Measurements from ENCODE around the gene STIM1.

Gene STIM1

GRCh38 chr11:4071914-4072313 is 216.4 kb downstream of the STIM1 start:
- Histone ChIP-seq H3K79me2 (ENCODE audit: insufficient read depth, low read length) (no peaks in the 10 kb centered on the region), H3K4me1 (ENCODE audit: insufficient read depth, low read length, severe bottlenecking) (no peaks in the 10 kb centered on the region), H3K36me3 (ENCODE audit: insufficient read depth, low read length) (peaks cover 13% of the 10 kb centered on the region; the same call in 1 of the 2 replicates), H2AFZ (ENCODE audit: low read length) (no peak overlapping the region), H3K4me2 (ENCODE audit: low read length) (no peak overlapping the region), H3K27me3 (ENCODE audit: insufficient read depth, low read length) (no peaks in the 10 kb centered on the region), H3F3A (ENCODE audit: insufficient read depth, low read length) (no peaks in the 10 kb centered on the region), H3K9ac (ENCODE audit: low read length) (no peak overlapping the region), H3K9me3 (ENCODE audit: low read length) (no peaks in the 10 kb centered on the region), H3K27ac (ENCODE audit: low read depth, low read length, poor library complexity, severe bottlenecking) (no peak overlapping the region), H3K4me3 (ENCODE audit: low read depth, low read length, poor library complexity, severe bottlenecking) (no peak overlapping the region), H3K9me2 (ENCODE audit: low read depth, low read length) (no peaks in the 10 kb centered on the region), H4K20me1 (ENCODE audit: insufficient read depth, low read length) (no peaks in the 10 kb centered on the region)
- no peak for TF ChIP-seq CTCF (IDR thresholded peaks at IDR 0.05; ENCODE audit: low read length)
- no peak for TF ChIP-seq EZH2 (IDR thresholded peaks at IDR 0.05; ENCODE audit: borderline replicate concordance, low read length)

- H3K4me3 ChIP-seq (ENCODE audit: low read depth, low read length, poor library complexity, severe bottlenecking), result no peak overlapping the region
- no peak overlapping the region for H2AFZ ChIP-seq (ENCODE audit: low read length)
- H3K9me3 ChIP-seq (ENCODE audit: low read length), result no peaks in the 10 kb centered on the region
- no peaks in the 10 kb centered on the region for H3K79me2 ChIP-seq (ENCODE audit: insufficient read depth, low read length)
- no peaks in the 10 kb centered on the region for H3K9me2 ChIP-seq (ENCODE audit: low read depth, low read length)
- H3K9ac ChIP-seq (ENCODE audit: low read length), result no peak overlapping the region
- H3K27ac ChIP-seq (ENCODE audit: low read depth, low read length, poor library complexity, severe bottlenecking), result no peak overlapping the region
- H3K36me3 ChIP-seq (ENCODE audit: insufficient read depth, low read length), result peaks cover 13% of the 10 kb centered on the region; the same call in 1 of the 2 replicates
- TF ChIP-seq EZH2 (IDR thresholded peaks at IDR 0.05; ENCODE audit: borderline replicate concordance, low read length) (no peak), CTCF (IDR thresholded peaks at IDR 0.05; ENCODE audit: low read length) (peak; percentile 83)
- H3F3A ChIP-seq (ENCODE audit: insufficient read depth, low read length), result no peaks in the 10 kb centered on the region
- no peaks in the 10 kb centered on the region for H4K20me1 ChIP-seq (ENCODE audit: insufficient read depth, low read length)
- no peak overlapping the region for H3K4me2 ChIP-seq (ENCODE audit: low read length)
- H3K4me1 ChIP-seq (ENCODE audit: insufficient read depth, low read length, severe bottlenecking), result no peaks in the 10 kb centered on the region
- H3K27me3 ChIP-seq (ENCODE audit: insufficient read depth, low read length), result no peaks in the 10 kb centered on the region
These were observed 217.3 kb downstream of the STIM1 start for GRCh38 chr11:4072668-4073285.

- no peak overlapping the region for H3K4me3 ChIP-seq (ENCODE audit: low read depth, low read length, poor library complexity, severe bottlenecking)
- H2AFZ ChIP-seq (ENCODE audit: low read length), result no peak overlapping the region
- no peak overlapping the region for H3K9ac ChIP-seq (ENCODE audit: low read length)
- peaks cover 13% of the 10 kb centered on the region; the same call in 1 of the 2 replicates for H3K36me3 ChIP-seq (ENCODE audit: insufficient read depth, low read length)
- H3K27ac ChIP-seq (ENCODE audit: low read depth, low read length, poor library complexity, severe bottlenecking), result no peak overlapping the region
- H4K20me1 ChIP-seq (ENCODE audit: insufficient read depth, low read length), result no peaks in the 10 kb centered on the region
- no peaks in the 10 kb centered on the region for H3K9me2 ChIP-seq (ENCODE audit: low read depth, low read length)
- no peaks in the 10 kb centered on the region for H3K4me1 ChIP-seq (ENCODE audit: insufficient read depth, low read length, severe bottlenecking)
- no peak overlapping the region for H3K4me2 ChIP-seq (ENCODE audit: low read length)
- H3F3A ChIP-seq (ENCODE audit: insufficient read depth, low read length), result no peaks in the 10 kb centered on the region
- no peak for TF ChIP-seq CTCF (IDR thresholded peaks at IDR 0.05; ENCODE audit: low read length)
- TF ChIP-seq EZH2 (IDR thresholded peaks at IDR 0.05; ENCODE audit: borderline replicate concordance, low read length), result no peak
- no peaks in the 10 kb centered on the region for H3K27me3 ChIP-seq (ENCODE audit: insufficient read depth, low read length)
- H3K79me2 ChIP-seq (ENCODE audit: insufficient read depth, low read length), result no peaks in the 10 kb centered on the region
- no peaks in the 10 kb centered on the region for H3K9me3 ChIP-seq (ENCODE audit: low read length)
These were observed 218.8 kb downstream of the STIM1 start for GRCh38 chr11:4074266-4074665.

Measured in OCI-LY1 (cell line).